Common myeloid progenitor, CD34-positive (primary cell): ENCODE measurements around the gene PLEKHS1.
"Not testable (repeated sequence)": the region's sequence is repeated elsewhere in the genome, so short reads cannot be mapped to it uniquely, and the experiment has no call there.

Experiments
- CTCF ChIA-PET: fragments of 350-600 bp; sonication (Branson Sonifier 250); formaldehyde crosslinking; loops from one replicate; lab custom pipeline; 2021; ENCODE audit warnings: antibody characterized with exemption; lab: Charles Lee
- POLR2A ChIA-PET: fragments of 350-600 bp; sonication (Branson Sonifier 250); formaldehyde crosslinking; loops from one replicate; lab custom pipeline; 2021; ENCODE audit warnings: antibody characterized with exemption; lab: Charles Lee
- DNase-seq, 3 donors: peaks; one replicate each; pipeline versions ENCODE4 v3.0.0 to v3.0.0-alpha.2; 2013
- H3K27ac ChIP-seq, 2 experiments: 1 replicate in 1 of 2; 2 replicates in 1 of 2; pipeline ENCODE4 v1.7.0; 2013; ENCODE audit warnings: inconsistent platforms in 2 of 2, low read length in 2 of 2, mild to moderate bottlenecking in 2 of 2, low read depth in 1 of 2, moderate library complexity in 1 of 2; ENCODE audit not compliant: severe bottlenecking in 2 of 2, insufficient read depth in 1 of 2, poor library complexity in 1 of 2
- H3K27me3 ChIP-seq, 5 experiments: replicated peaks in 2 of 5; 1 replicate in 3 of 5; 2 replicates in 2 of 5; pipeline versions ENCODE4 v1.6.1 to v1.7.0; 2013; ENCODE audit warnings: low read length in 4 of 5, mild to moderate bottlenecking in 2 of 5, moderate library complexity in 2 of 5, inconsistent platforms in 1 of 5; ENCODE audit not compliant: insufficient read depth in 5 of 5, control insufficient read depth in 4 of 5
- H3K36me3 ChIP-seq, 4 experiments: 1 replicate in 2 of 4; 2 replicates in 2 of 4; pipeline versions ENCODE4 v1.6.1 to v1.7.0; 2013; ENCODE audit warnings: low read length in 3 of 4, control low read depth in 1 of 4, mild to moderate bottlenecking in 1 of 4; ENCODE audit not compliant: control insufficient read depth in 4 of 4, insufficient read depth in 4 of 4
- H3K4me1 ChIP-seq, 4 experiments: 1 replicate in 3 of 4; 2 replicates in 1 of 4; pipeline versions ENCODE4 v1.6.1 to v1.7.1; 2013; ENCODE audit warnings: low read length in 3 of 4, mild to moderate bottlenecking in 3 of 4, control low read depth in 1 of 4, inconsistent platforms in 1 of 4, moderate library complexity in 1 of 4; ENCODE audit not compliant: control insufficient read depth in 4 of 4, insufficient read depth in 4 of 4; ENCODE audit errors: control extremely low read depth in 1 of 4
- H3K4me3 ChIP-seq, 7 experiments: 1 replicate in 4 of 7; 2 replicates in 3 of 7; pipeline versions ENCODE4 v1.5.1 to v1.7.0; 2013; ENCODE audit warnings: mild to moderate bottlenecking in 7 of 7, low read length in 6 of 7, moderate library complexity in 6 of 7, inconsistent platforms in 2 of 7, low read depth in 2 of 7, control low read depth in 1 of 7; ENCODE audit not compliant: insufficient read depth in 4 of 7, control insufficient read depth in 1 of 7; ENCODE audit errors: extremely low read depth in 1 of 7
- H3K9me3 ChIP-seq, 5 experiments: 1 replicate in 4 of 5; 2 replicates in 1 of 5; pipeline versions ENCODE4 v1.6.1 to v1.7.1; 2013; ENCODE audit warnings: low read length in 4 of 5, mild to moderate bottlenecking in 2 of 5, inconsistent platforms in 1 of 5, low read depth in 1 of 5, moderate library complexity in 1 of 5; ENCODE audit not compliant: control insufficient read depth in 4 of 5, insufficient read depth in 2 of 5; ENCODE audit errors: control extremely low read depth in 1 of 5
- WGBS: methylation state at CpG from one replicate; pipeline ENCODE4 v1.1.5; 2013; ENCODE audit not compliant: insufficient coverage; 5-methylcytosine and 5-hydroxymethylcytosine counted together

The PLEKHS1 gene

GRCh38 chr10:113814700-113815099 is 63.2 kb downstream of the PLEKHS1 start:
- POLR2A ChIA-PET, H3K36me3 ChIP-seq, DNase-seq, H3K4me1 ChIP-seq, H3K4me3 ChIP-seq, H3K27me3 ChIP-seq, H3K27ac ChIP-seq, H3K9me3 ChIP-seq: not testable (repeated sequence)
- CTCF ChIA-PET = interaction anchor here (0.8 kb wide), 1 partner anchor 9 kb away, joined by 3 read pairs; no protein-coding TSS in a partner anchor
- WGBS = no CpG with 5 or more reads among the region's 1 CpG

- POLR2A ChIA-PET = no interaction called here
- H3K9me3 ChIP-seq = no peaks in the 10 kb centered on the region
- no peak for DNase-seq
- H3K27ac ChIP-seq = no peak overlapping the region
- H3K36me3 ChIP-seq = no peaks in the 10 kb centered on the region
- 100% methylated on average over 2 of the region's 4 CpGs for WGBS
- no peaks in the 10 kb centered on the region for H3K4me1 ChIP-seq
- CTCF ChIA-PET = no interaction called here
- H3K27me3 ChIP-seq = no peaks in the 10 kb centered on the region
- no peak overlapping the region for H3K4me3 ChIP-seq
Observed at GRCh38 chr10:113819989-113820388, 68.5 kb downstream of the PLEKHS1 start.

- Histone ChIP-seq H3K4me3 (no peak overlapping the region), H3K27ac (no peak overlapping the region), H3K27me3 (no peaks in the 10 kb centered on the region), H3K36me3 (no peaks in the 10 kb centered on the region), H3K4me1 (no peaks in the 10 kb centered on the region), H3K9me3 (no peaks in the 10 kb centered on the region)
- WGBS = 95% methylated on average over 6 of the region's 8 CpGs
- no peak for DNase-seq
- ChIA-PET CTCF (no interaction called here), POLR2A (no interaction called here)
Observed at GRCh38 chr10:113820507-113820906, 69.0 kb downstream of the PLEKHS1 start.

- H3K36me3 ChIP-seq, H3K9me3 ChIP-seq, H3K27me3 ChIP-seq, H3K27ac ChIP-seq, POLR2A ChIA-PET, H3K4me1 ChIP-seq, DNase-seq, H3K4me3 ChIP-seq: not testable (repeated sequence)
- 80% methylated on average over 2 of the region's 3 CpGs for WGBS
- CTCF ChIA-PET = interaction anchor here (1.0 to 1.2 kb wide), 2 partner anchors 16 kb away, joined by 3 read pairs; no protein-coding TSS in a partner anchor
Observed at GRCh38 chr10:113821306-113821705, 69.8 kb downstream of the PLEKHS1 start.

DNA sequence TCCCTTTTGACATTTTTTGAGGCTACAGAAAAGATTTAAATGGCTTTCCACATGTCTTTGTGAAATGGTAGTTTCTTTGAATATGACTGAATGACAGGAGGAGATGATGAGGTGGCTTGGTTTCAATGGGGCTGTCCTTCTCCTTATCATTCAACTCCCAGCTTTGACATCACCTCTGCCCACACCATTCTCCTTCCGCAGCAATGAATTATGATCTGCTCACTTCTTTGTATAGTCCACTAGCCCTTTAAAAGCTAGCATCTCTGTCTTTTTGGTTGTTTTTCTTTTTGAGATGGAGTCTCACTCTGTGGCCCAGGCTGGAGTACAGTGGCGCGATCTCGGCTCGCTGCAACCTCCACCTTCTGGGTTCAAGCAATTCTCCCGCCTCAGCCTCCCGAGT is 70.7 kb downstream of the PLEKHS1 start:
- POLR2A ChIA-PET = interaction anchor here (0.5 kb wide), 1 partner anchor 612 kb away, joined by 3 read pairs; no protein-coding TSS in a partner anchor
- Histone ChIP-seq H3K4me1 (no peaks in the 10 kb centered on the region), H3K36me3 (no peaks in the 10 kb centered on the region), H3K4me3 (no peak overlapping the region), H3K27ac (no peak overlapping the region), H3K9me3 (no peaks in the 10 kb centered on the region), H3K27me3 (no peaks in the 10 kb centered on the region)
- 98% methylated on average over 6 of the region's 7 CpGs for WGBS
- DNase-seq = no peak
- CTCF ChIA-PET = interaction anchor here (0.8 to 1.3 kb wide), 4 partner anchors 16 to 23 kb away, joined by 3 read pairs; no protein-coding TSS in a partner anchor

- 88% methylated on average over 1 of the region's 4 CpGs for whole genome bisulfite sequencing
- Histone ChIP-seq H3K36me3 (no peaks in the 10 kb centered on the region), H3K9me3 (no peaks in the 10 kb centered on the region), H3K4me3 (no peak overlapping the region), H3K27me3 (no peaks in the 10 kb centered on the region), H3K27ac (no peak overlapping the region), H3K4me1 (no peaks in the 10 kb centered on the region)
- ChIA-PET CTCF (interaction anchor here (1.2 kb wide), 1 partner anchor 8 kb away, joined by 3 read pairs; no protein-coding TSS in a partner anchor), POLR2A (no interaction called here)
- peak in 1 of 3 donors; percentile 26 for DNase-seq
Observed at GRCh38 chr10:113823389-113823788, 71.9 kb downstream of the PLEKHS1 start.

DNA sequence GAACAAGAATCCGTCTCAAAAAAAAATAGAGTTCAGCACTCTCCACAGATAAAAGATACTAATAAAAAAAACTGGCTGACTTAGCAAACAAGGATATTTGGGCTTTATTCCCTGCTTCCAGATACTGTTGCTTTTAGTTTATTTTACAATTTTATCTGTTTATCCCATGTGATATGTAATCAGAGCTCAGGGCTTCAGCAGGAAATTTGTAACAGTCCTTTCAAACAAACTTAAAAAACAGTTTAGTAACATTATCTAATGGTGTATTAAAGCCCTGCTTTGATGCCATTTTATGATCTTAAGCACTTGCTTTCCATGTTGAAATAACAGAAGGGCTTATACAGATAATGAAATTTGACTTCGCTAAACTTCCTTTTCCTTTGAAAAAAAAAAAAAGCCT is 74.3 kb downstream of the PLEKHS1 start:
- Histone ChIP-seq H3K4me3 (no peak overlapping the region), H3K9me3 (no peaks in the 10 kb centered on the region), H3K27ac (no peak overlapping the region), H3K36me3 (no peaks in the 10 kb centered on the region), H3K27me3 (no peaks in the 10 kb centered on the region), H3K4me1 (no peaks in the 10 kb centered on the region)
- ChIA-PET CTCF (interaction anchor here (0.6 kb wide), 1 partner anchor 277 kb away, joined by 3 read pairs; no protein-coding TSS in a partner anchor), POLR2A (no interaction called here)
- DNase-seq = no peak
- WGBS = no CpG with 5 or more reads among the region's 2 CpGs
